Adrenal gland (tissue), 12 donors: ENCODE measurements around the gene ETFBKMT. TPM values are rescaled to one million over a fixed set of nuclear protein-coding genes. Genes with fewer than 3 reads are reported as not detected.

Experiments
- polyA plus RNA-seq, 3 donors: library from polyadenylated mRNA; stranded (reverse); fragments of 200-250 nt in 2 of 3; fragments of 350-450 nt in 1 of 3; fragmentation: Illumina TruSeq in 1 of 3; extraction: RNeasy Lipid Tissue Mini Kit (QIAGEN cat#74804) in 1 of 3; gene quantifications; one replicate each; pipeline ENCODE4 v1.2.3, GENCODE V29; 2013 to 2014
- total RNA-seq, 9 donors: library from RNA; depleted of rRNA in 4 of 9; stranded (reverse); fragments of >200 nt in 4 of 9; fragments of 120-200 nt in 1 of 9; fragmentation: NEBNext Ultra II Directional in 1 of 9; extraction: Animal tissue kit (Norgen Biotek cat#: 25700) in 1 of 9; gene quantifications; one replicate each; pipeline versions ENCODE4 v1.1.0 to v1.2.4, GENCODE V29; 2013 to 2023
- donor health status: healthy with polysubstance abuse.
- donor health status: Bipolar disorder and iron deficiency.
- donor health status: DM: yes; HTN: yes; CAD: no.
- donor health status: DM: no; HTN: no; CAD: no.
- donor health status: DM: no; HTN: no; CAD: no.
- donor health status: DM: yes; HTN: yes; CAD: no.

The ETFBKMT gene
- total and polyA plus RNA-seq, 12 donors: 2.0 to 11.1 (median 7.3) TPM

Other genes with a start within 250 kb of the ETFBKMT start
- gene DENND5B, start 68.6 kb upstream of the ETFBKMT start, total RNA-seq: 10 to 100 TPM; 19.4 to 32.5 (median 27.4) TPM
- gene DENND5B, start 68.6 kb upstream of the ETFBKMT start, polyA plus RNA-seq: 10 to 100 TPM in 1 of 3 donors, 1 to 10 TPM in 2; 4.2 to 14.4 (median 6.3) TPM
- 10 to 100 TPM in 7 of 9 donors, 1 to 10 TPM in 2; 9.3 to 36.7 (median 15.5) TPM for gene AMN1, start 69.3 kb downstream of the ETFBKMT start, total RNA-seq
- 10 to 100 TPM in 1 of 3 donors, 1 to 10 TPM in 2; 7.2 to 13.9 (median 8.9) TPM for gene AMN1, start 69.3 kb downstream of the ETFBKMT start, polyA plus RNA-seq